ENCODE results near the gene ANXA2.

ANXA2 gene

GRCh38 chr15:60438646-60439045 lies 40.9 kb upstream of the ANXA2 start:
- no peak overlapping the region for H3K4me3 Mint-ChIP-seq

GRCh38 chr15:60428935-60429334 lies 31.1 kb upstream of the ANXA2 start:
- H3K4me1 Mint-ChIP-seq: peaks cover 23% of the 10 kb centered on the region
- no peaks in the 10 kb centered on the region for H3K27me3 Mint-ChIP-seq (ENCODE audit: low read depth)
- H3K27ac Mint-ChIP-seq: no peak overlapping the region
- H3K36me3 Mint-ChIP-seq (ENCODE audit: low read depth): peaks cover 38% of the 10 kb centered on the region
- H3K4me3 Mint-ChIP-seq: no peak overlapping the region
- no peaks in the 10 kb centered on the region for H3K9me3 Mint-ChIP-seq
- no peak for TF ChIP-seq CTCF (IDR thresholded peaks at IDR 0.05; ENCODE audit: unreplicated experiment in 3 of 3)

More at GRCh38 chr15:60438646-60439045, 40.9 kb upstream of the ANXA2 start:
- no peaks in the 10 kb centered on the region for H3K27me3 Mint-ChIP-seq (ENCODE audit: low read depth)
- H3K27ac Mint-ChIP-seq: no peak overlapping the region
- TF ChIP-seq CTCF (IDR thresholded peaks at IDR 0.05; ENCODE audit: unreplicated experiment in 3 of 3): no peak
- H3K36me3 Mint-ChIP-seq (ENCODE audit: low read depth): peaks cover 25% of the 10 kb centered on the region
- no peaks in the 10 kb centered on the region for H3K4me1 Mint-ChIP-seq
- H3K9me3 Mint-ChIP-seq: no peaks in the 10 kb centered on the region

- TF ChIP-seq CTCF (IDR thresholded peaks at IDR 0.05; ENCODE audit: unreplicated experiment in 3 of 3): no peak
- peaks cover 32% of the 10 kb centered on the region for H3K4me1 Mint-ChIP-seq
- peaks cover 28% of the 10 kb centered on the region for H3K36me3 Mint-ChIP-seq (ENCODE audit: low read depth)
- no peaks in the 10 kb centered on the region for H3K9me3 Mint-ChIP-seq
- H3K4me3 Mint-ChIP-seq: no peak overlapping the region
- peak overlapping the region; percentile 75 to 96 (median 90) for H3K27ac Mint-ChIP-seq
- H3K27me3 Mint-ChIP-seq (ENCODE audit: low read depth): no peaks in the 10 kb centered on the region
These were observed 29.2 kb upstream of the ANXA2 start for GRCh38 chr15:60426870-60427508.

GRCh38 chr15:60425461-60425860 lies 27.7 kb upstream of the ANXA2 start:
- Mint-ChIP-seq H3K4me3 (no peak overlapping the region), H3K4me1 (peaks cover 36% of the 10 kb centered on the region), H3K36me3 (ENCODE audit: low read depth) (peaks cover 19% of the 10 kb centered on the region), H3K27ac (peak overlapping the region; percentile 61 to 96 (median 81)), H3K9me3 (no peaks in the 10 kb centered on the region), H3K27me3 (ENCODE audit: low read depth) (no peaks in the 10 kb centered on the region)
- no peak for TF ChIP-seq CTCF (IDR thresholded peaks at IDR 0.05; ENCODE audit: unreplicated experiment in 3 of 3)

GRCh38 chr15:60424006-60424405 lies 26.2 kb upstream of the ANXA2 start:
- peaks cover 48% of the 10 kb centered on the region for H3K4me1 Mint-ChIP-seq
- H3K4me3 Mint-ChIP-seq: peak overlapping the region in 2 of 3 experiments; percentile 28 to 46
- no peaks in the 10 kb centered on the region for H3K9me3 Mint-ChIP-seq
- peaks cover 20% of the 10 kb centered on the region for H3K36me3 Mint-ChIP-seq (ENCODE audit: low read depth)
- peak overlapping the region; percentile 81 to 96 (median 96) for H3K27ac Mint-ChIP-seq
- no peak for TF ChIP-seq CTCF (IDR thresholded peaks at IDR 0.05; ENCODE audit: unreplicated experiment in 3 of 3)
- no peaks in the 10 kb centered on the region for H3K27me3 Mint-ChIP-seq (ENCODE audit: low read depth)

GRCh38 chr15:60423537-60423936 lies 25.8 kb upstream of the ANXA2 start:
- Mint-ChIP-seq H3K27me3 (ENCODE audit: low read depth) (no peaks in the 10 kb centered on the region), H3K4me3 (peak overlapping the region in 2 of 3 experiments; percentile 2 to 46), H3K9me3 (no peaks in the 10 kb centered on the region), H3K27ac (peak overlapping the region; percentile 81 to 96 (median 96)), H3K36me3 (ENCODE audit: low read depth) (peaks cover 20% of the 10 kb centered on the region), H3K4me1 (peaks cover 48% of the 10 kb centered on the region)
- TF ChIP-seq CTCF (IDR thresholded peaks at IDR 0.05; ENCODE audit: unreplicated experiment in 3 of 3): no peak
